GM21515 (cell line): Measurements from ENCODE around the gene STRN4.
"Not testable (repeated sequence)": the region's sequence is repeated elsewhere in the genome, so short reads cannot be mapped to it uniquely, and the experiment has no call there.

Experiments used
- ATAC-seq: cut with Tn5 transposase; IDR thresholded peaks from one replicate; pipeline ENCODE4 v1.9.1; 2021; ENCODE audit not compliant: unreplicated experiment

Gene STRN4

GRCh38 chr19:46715620-46715974 is 30.7 kb downstream of the STRN4 start:
- ATAC-seq: no peak

- peak; percentile 28 for ATAC-seq
Observed at GRCh38 chr19:46714444-46715106, 31.7 kb downstream of the STRN4 start.

- ATAC-seq: no peak
Observed at GRCh38 chr19:46713781-46714443, 32.3 kb downstream of the STRN4 start.

- not testable (repeated sequence) for ATAC-seq
Observed at GRCh38 chr19:46712768-46713338, 33.4 kb downstream of the STRN4 start.

GRCh38 chr19:46710687-46711086 is 35.6 kb downstream of the STRN4 start:
- ATAC-seq: no peak

- ATAC-seq: no peak
Observed at GRCh38 chr19:46704379-46705076, 41.7 kb downstream of the STRN4 start.

GRCh38 chr19:46700704-46701103 is 45.5 kb downstream of the STRN4 start:
- no peak for ATAC-seq

- no peak for ATAC-seq
Observed at GRCh38 chr19:46698395-46699321, 47.6 kb downstream of the STRN4 start.

GRCh38 chr19:46697204-46697960 is 48.9 kb downstream of the STRN4 start:
- no peak for ATAC-seq

- ATAC-seq: no peak
Observed at GRCh38 chr19:46696866-46697203, 49.4 kb downstream of the STRN4 start.

GRCh38 chr19:46696052-46696451 is 50.2 kb downstream of the STRN4 start:
- ATAC-seq: no peak

GRCh38 chr19:46693760-46694159 is 52.5 kb downstream of the STRN4 start:
- no peak for ATAC-seq

- no peak for ATAC-seq
Observed at GRCh38 chr19:46692918-46693722, 53.1 kb downstream of the STRN4 start.

- no peak for ATAC-seq
Observed at GRCh38 chr19:46691948-46692347, 54.3 kb downstream of the STRN4 start.

GRCh38 chr19:46691104-46691503 is 55.1 kb downstream of the STRN4 start:
- ATAC-seq: no peak

GRCh38 chr19:46689358-46689757 is 56.9 kb downstream of the STRN4 start:
- ATAC-seq: no peak

GRCh38 chr19:46687438-46688145 is 58.7 kb downstream of the STRN4 start:
- no peak for ATAC-seq

- no peak for ATAC-seq
Observed at GRCh38 chr19:46685189-46685588, 61.1 kb downstream of the STRN4 start.
